Kidney (tissue), 14 donors: ENCODE results near the gene PRKD1. TPM values are rescaled to one million over a fixed set of nuclear protein-coding genes. Genes with fewer than 3 reads are reported as not detected.

ENCODE experiments used
- DNase-seq, 5 donors: peaks; one replicate each; pipeline ENCODE4 v3.0.0-alpha.2; 2013 to 2020
- FAIRE-seq: peaks from 2 replicates; lab custom pipeline; 2012; peaks lifted over from hg19 to GRCh38; lab: Jason Lieb, UNC
- H3K27ac ChIP-seq, 2 donors: one replicate each; pipeline ENCODE4 v1.7.0; 2013; ENCODE audit warnings: low read depth in 2 of 2, low read length in 2 of 2, inconsistent platforms in 1 of 2
- H3K27me3 ChIP-seq: one replicate; pipeline ENCODE4 v1.7.1; 2013; ENCODE audit warnings: low read length, inconsistent platforms; ENCODE audit not compliant: control insufficient read depth, insufficient read depth
- H3K36me3 ChIP-seq, 3 donors: one replicate each; pipeline versions ENCODE4 v1.7.0 to v1.7.1; 2013; ENCODE audit warnings: low read length in 3 of 3, control low read depth in 1 of 3, inconsistent platforms in 1 of 3; ENCODE audit not compliant: insufficient read depth in 3 of 3, control insufficient read depth in 2 of 3
- H3K4me1 ChIP-seq, 3 donors: one replicate each; pipeline versions ENCODE4 v1.7.0 to v1.7.1; 2013; ENCODE audit warnings: low read length in 3 of 3, inconsistent platforms in 1 of 3, low read depth in 1 of 3; ENCODE audit not compliant: control insufficient read depth in 2 of 3, insufficient read depth in 2 of 3
- H3K4me3 ChIP-seq, 3 donors: one replicate each; pipeline versions ENCODE4 v1.7.0 to v1.8.1; 2013; ENCODE audit warnings: low read length in 3 of 3, control low read depth in 1 of 3, inconsistent platforms in 1 of 3
- H3K9ac ChIP-seq, 3 donors: one replicate each; pipeline versions ENCODE4 v1.7.0 to v1.7.1; 2013; ENCODE audit warnings: low read length in 3 of 3, control low read depth in 1 of 3, inconsistent platforms in 1 of 3
- H3K9me3 ChIP-seq, 3 donors: one replicate each; pipeline versions ENCODE4 v1.7.0 to v1.7.1; 2013; ENCODE audit warnings: low read length in 3 of 3, control low read depth in 1 of 3, inconsistent platforms in 1 of 3; ENCODE audit not compliant: control insufficient read depth in 2 of 3, insufficient read depth in 1 of 3
- CTCF ChIP-seq: IDR thresholded peaks from 3 replicates; pipeline ENCODE4 v1.5.1; 2012; ENCODE audit warnings: mild to moderate bottlenecking, moderate library complexity, borderline replicate concordance; ENCODE audit not compliant: insufficient read depth; ENCODE audit errors: extremely low read depth
- intact Hi-C: fragments of 100-400 bp; cut with DNase I; formaldehyde crosslinking; loops from one replicate; pipeline ENCODE4 v1.11.1; 2022
- polyA plus RNA-seq: library from polyadenylated mRNA; stranded (reverse); fragments of 350-450 nt; fragmentation: Illumina TruSeq; extraction: RNeasy Lipid Tissue Mini Kit (QIAGEN cat#74804); gene quantifications from one replicate; pipeline ENCODE4 v1.2.3, GENCODE V29; 2014; ENCODE audit warnings: low read depth, low replicate concordance; ENCODE audit not compliant: insufficient read depth
- total RNA-seq: library from RNA; stranded (reverse); fragmentation: NEBNext Ultra II Directional; extraction: Animal tissue kit (Norgen Biotek cat#: 25700); gene quantifications from one replicate; pipeline ENCODE4 v1.2.1, GENCODE V29; 2021
- donor health status: control.
- donor health status: control.
- donor health status: control.
- donor health status: control.
- donor health status: control.
- donor health status: DM: yes; HTN: yes; CAD: no.
- donor health status: Normal renal cell carcinoma (clear cell type).

The PRKD1 gene
- total and polyA plus RNA-seq, 2 donors from 2014 or later = 14.0 to 45.1 TPM

GRCh38 chr14:29721586-29721985, 206.1 kb downstream of the PRKD1 start:
- DNase-seq (no peak), FAIRE-seq (no peak)
- H3K4me3 ChIP-seq = no peak overlapping the region
- intact Hi-C loops = no loop called here
- TF ChIP-seq CTCF = no peak
- H3K27ac ChIP-seq = no peak overlapping the region
- H3K36me3 ChIP-seq = no peaks in the 10 kb centered on the region
- H3K4me1 ChIP-seq = peaks cover 0 to 4% (median 3%) of the 10 kb centered on the region in 3 donors
- no peaks in the 10 kb centered on the region for H3K27me3 ChIP-seq
- no peak overlapping the region for H3K9ac ChIP-seq
- H3K9me3 ChIP-seq = no peaks in the 10 kb centered on the region

GRCh38 chr14:29717901-29718300, 209.7 kb downstream of the PRKD1 start:
- H3K9ac ChIP-seq = no peak overlapping the region
- H3K36me3 ChIP-seq = no peaks in the 10 kb centered on the region
- H3K27ac ChIP-seq = no peak overlapping the region
- intact Hi-C loops = no loop called here
- FAIRE-seq (no peak), DNase-seq (no peak)
- no peak overlapping the region for H3K4me3 ChIP-seq
- H3K27me3 ChIP-seq = no peaks in the 10 kb centered on the region
- H3K9me3 ChIP-seq = no peaks in the 10 kb centered on the region
- TF ChIP-seq CTCF = no peak
- H3K4me1 ChIP-seq = no peaks in the 10 kb centered on the region

GRCh38 chr14:29716150-29716549, 211.5 kb downstream of the PRKD1 start:
- DNase-seq (no peak), FAIRE-seq (no peak)
- no peak overlapping the region for H3K9ac ChIP-seq
- no peaks in the 10 kb centered on the region for H3K27me3 ChIP-seq
- H3K9me3 ChIP-seq = no peaks in the 10 kb centered on the region
- H3K4me1 ChIP-seq = no peaks in the 10 kb centered on the region
- no peaks in the 10 kb centered on the region for H3K36me3 ChIP-seq
- no peak for TF ChIP-seq CTCF
- intact Hi-C loops = no loop called here
- H3K27ac ChIP-seq = no peak overlapping the region
- no peak overlapping the region for H3K4me3 ChIP-seq

- FAIRE-seq (no peak), DNase-seq (no peak)
These were observed 215.0 kb downstream of the PRKD1 start for GRCh38 chr14:29712601-29713000.

More at GRCh38 chr14:29712601-29713000, 215.0 kb downstream of the PRKD1 start:
- no peak overlapping the region for H3K27ac ChIP-seq
- intact Hi-C loops = no loop called here
- H3K9ac ChIP-seq = no peak overlapping the region
- H3K27me3 ChIP-seq = no peaks in the 10 kb centered on the region
- no peaks in the 10 kb centered on the region for H3K36me3 ChIP-seq
- no peak overlapping the region for H3K4me3 ChIP-seq
- TF ChIP-seq CTCF = no peak
- no peaks in the 10 kb centered on the region for H3K9me3 ChIP-seq
- H3K4me1 ChIP-seq = no peaks in the 10 kb centered on the region
